ENCODE data around the gene RPL14.

- TF ChIP-seq POLR2A (IDR thresholded peaks at IDR 0.05), result no peak
- no peak for TF ChIP-seq CTCF (IDR thresholded peaks at IDR 0.05 in 4 of 5, conservative IDR thresholded peaks at IDR 0.05 in 1 of 5)
Measured at GRCh38 chr3:40494698-40495097, 37.6 kb downstream of the RPL14 start.
